ENCODE results near the gene KCNJ4.

DNA sequence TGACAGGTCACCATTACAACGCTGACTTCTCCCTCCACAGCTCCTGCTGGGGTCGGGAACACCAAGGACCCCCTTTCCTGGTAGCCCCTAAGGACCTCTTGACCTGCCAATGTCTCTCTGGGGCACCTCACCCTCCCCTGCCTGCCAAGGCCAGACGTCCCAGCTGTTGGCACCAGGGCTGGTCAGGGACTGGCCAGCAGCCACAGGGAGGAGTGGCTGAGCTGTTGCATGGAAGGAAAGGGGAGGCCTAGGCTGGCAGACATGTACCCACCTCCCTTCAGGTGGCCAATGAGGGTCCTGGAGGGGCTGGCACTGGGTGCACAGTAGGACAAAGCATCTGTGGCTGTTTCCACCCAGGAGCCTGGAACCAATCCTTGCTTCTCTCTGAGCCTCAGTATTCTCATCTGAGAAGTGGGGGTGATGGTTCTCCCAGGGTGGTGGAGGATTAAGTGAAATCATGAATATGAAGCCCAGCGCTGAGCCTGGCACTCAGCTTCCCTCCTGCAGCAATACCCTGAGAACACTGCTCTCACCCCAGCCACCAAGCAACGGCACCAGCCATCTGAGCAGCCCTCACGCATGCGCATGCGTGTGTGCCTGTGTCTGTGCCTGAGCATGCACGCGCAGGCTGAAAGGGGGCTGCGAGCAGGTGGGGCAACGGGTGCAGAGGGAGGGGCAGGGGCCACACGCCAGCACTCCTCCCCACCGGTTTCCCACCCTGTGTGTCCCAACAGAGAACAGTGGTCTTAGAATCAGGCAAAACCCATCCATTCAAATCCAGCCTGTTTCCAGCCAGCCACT is 5.9 kb downstream of the KCNJ4 start:
- TF ChIP-seq, protein P1, sequence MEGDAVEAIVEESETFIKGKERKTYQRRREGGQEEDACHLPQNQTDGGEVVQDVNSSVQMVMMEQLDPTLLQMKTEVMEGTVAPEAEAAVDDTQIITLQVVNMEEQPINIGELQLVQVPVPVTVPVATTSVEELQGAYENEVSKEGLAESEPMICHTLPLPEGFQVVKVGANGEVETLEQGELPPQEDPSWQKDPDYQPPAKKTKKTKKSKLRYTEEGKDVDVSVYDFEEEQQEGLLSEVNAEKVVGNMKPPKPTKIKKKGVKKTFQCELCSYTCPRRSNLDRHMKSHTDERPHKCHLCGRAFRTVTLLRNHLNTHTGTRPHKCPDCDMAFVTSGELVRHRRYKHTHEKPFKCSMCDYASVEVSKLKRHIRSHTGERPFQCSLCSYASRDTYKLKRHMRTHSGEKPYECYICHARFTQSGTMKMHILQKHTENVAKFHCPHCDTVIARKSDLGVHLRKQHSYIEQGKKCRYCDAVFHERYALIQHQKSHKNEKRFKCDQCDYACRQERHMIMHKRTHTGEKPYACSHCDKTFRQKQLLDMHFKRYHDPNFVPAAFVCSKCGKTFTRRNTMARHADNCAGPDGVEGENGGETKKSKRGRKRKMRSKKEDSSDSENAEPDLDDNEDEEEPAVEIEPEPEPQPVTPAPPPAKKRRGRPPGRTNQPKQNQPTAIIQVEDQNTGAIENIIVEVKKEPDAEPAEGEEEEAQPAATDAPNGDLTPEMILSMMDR (IDR thresholded peaks at IDR 0.05): no peak
- TF ChIP-seq SIN3A (IDR thresholded peaks at IDR 0.05; ENCODE audit: borderline replicate concordance, insufficient read depth, low read depth, low read length) (no peak), POLR2AphosphoS5 (IDR thresholded peaks at IDR 0.05; ENCODE audit: low read depth, low read length) (no peak)

Measured in Panc1 (cell line).